GM12892 (cell line): ENCODE measurements around the gene LFNG.
A peak's percentile ranks its signal among the peaks of the same experiment; 100 is the strongest.

ENCODE experiments used
- DNase-seq: peaks from one replicate; pipeline ENCODE4 v3.0.0; 2011; ENCODE audit not compliant: insufficient read length
- FAIRE-seq: peaks from 2 replicates; lab custom pipeline; 2011; peaks lifted over from hg19 to GRCh38; lab: Jason Lieb, UNC
- POLR2A ChIP-seq: IDR thresholded peaks from 2 replicates; pipeline ENCODE4 v1.6.1; 2011; ENCODE audit warnings: low read depth, low read length, control low read depth
- POLR2AphosphoS5 ChIP-seq: IDR thresholded peaks from 2 replicates; pipeline ENCODE4 v1.6.1; 2011; ENCODE audit warnings: low read depth, low read length, control low read depth
- TAF1 ChIP-seq: IDR thresholded peaks from 2 replicates; pipeline ENCODE4 v1.6.1; 2011; ENCODE audit warnings: low read depth, mild to moderate bottlenecking, control low read depth, low read length, borderline replicate concordance

The LFNG gene

DNA sequence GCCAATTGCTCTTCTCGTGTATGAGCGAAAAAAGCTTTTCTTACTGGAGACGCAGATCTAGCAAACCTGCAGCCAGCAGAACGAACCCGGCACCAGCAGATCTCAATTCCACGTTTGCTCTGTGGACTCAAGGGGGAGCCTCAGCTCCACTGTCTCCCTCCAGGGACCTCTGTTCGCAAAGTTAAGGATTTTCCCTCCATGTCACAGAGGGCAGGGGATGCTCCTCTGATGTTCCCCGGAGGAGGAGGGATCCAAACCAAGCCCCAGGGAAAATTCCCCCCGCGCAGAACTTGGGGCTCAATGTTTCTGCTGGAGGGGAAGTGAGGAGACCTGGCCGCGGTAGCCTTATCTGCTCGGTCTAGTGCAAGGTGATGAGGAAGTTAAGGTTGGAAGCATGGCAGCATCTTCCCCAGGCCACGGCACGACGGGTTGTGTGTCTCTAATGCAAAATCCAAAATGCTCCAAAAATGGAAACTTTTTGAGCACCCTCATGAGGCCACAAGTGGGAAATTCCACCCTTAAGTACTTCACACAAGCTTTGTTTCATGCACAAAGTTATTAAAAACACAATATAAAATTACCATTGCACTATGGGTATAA is 48.2 kb downstream of the LFNG start:
- no peak for FAIRE-seq
- no peak for DNase-seq
- TF ChIP-seq TAF1 (no peak), POLR2A (no peak), POLR2AphosphoS5 (no peak)

DNA sequence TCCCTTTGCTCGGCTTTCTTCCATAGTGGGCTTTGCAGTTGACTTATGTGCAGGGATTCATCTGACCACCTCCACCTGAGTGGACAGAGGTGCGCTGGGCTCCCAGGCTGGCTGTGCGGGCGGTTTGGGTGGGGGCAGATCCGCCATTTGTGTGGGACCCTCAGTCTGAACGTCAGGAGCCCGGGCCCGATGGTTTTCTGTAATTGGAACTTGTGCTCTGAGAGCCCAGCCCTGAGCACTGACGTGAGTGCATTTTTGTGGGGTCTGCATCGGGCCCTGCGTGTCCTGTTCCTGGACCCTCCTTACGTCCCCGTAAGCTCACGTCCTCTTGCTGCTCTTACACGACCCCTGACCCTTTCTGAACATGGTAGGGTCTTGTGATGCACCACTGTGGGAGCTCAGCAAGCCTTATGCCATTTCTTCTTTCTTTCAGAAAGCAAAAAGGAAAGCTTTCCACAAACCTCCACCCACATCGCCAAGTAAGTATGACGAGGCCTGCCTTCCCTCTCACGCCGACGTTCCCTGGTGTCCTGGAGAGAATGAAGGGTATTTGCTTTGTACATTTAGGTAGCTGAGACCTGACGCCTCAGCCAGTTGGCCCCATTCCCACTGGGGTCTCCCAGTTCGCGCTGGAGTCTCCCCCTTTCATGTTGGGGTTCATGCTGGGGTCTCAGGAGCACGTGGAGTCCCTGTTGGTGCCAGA is 49.1 kb downstream of the LFNG start:
- DNase-seq: no peak
- FAIRE-seq: no peak
- no peak for TF ChIP-seq TAF1
- no peak for TF ChIP-seq POLR2A
- no peak for TF ChIP-seq POLR2AphosphoS5

- FAIRE-seq (no peak), DNase-seq (no peak)
- TF ChIP-seq POLR2AphosphoS5: no peak
- no peak for TF ChIP-seq POLR2A
- TF ChIP-seq TAF1: no peak
Observed at GRCh38 chr7:2569421-2569820, 49.8 kb downstream of the LFNG start.

- no peak for DNase-seq
- TF ChIP-seq POLR2AphosphoS5 (no peak), POLR2A (no peak), TAF1 (no peak)
- FAIRE-seq: no peak
Observed at GRCh38 chr7:2570021-2570420, 50.4 kb downstream of the LFNG start.

GRCh38 chr7:2571409-2571808 is 51.8 kb downstream of the LFNG start:
- no peak for TF ChIP-seq TAF1
- TF ChIP-seq POLR2A: no peak
- TF ChIP-seq POLR2AphosphoS5: no peak
- no peak for DNase-seq
- no peak for FAIRE-seq

GRCh38 chr7:2572101-2572842 is 52.7 kb downstream of the LFNG start:
- DNase-seq (no peak), FAIRE-seq (no peak)
- TF ChIP-seq POLR2A (no peak), TAF1 (no peak)

GRCh38 chr7:2573761-2574160 is 54.2 kb downstream of the LFNG start:
- FAIRE-seq (peak; percentile 40), DNase-seq (no peak)

DNA sequence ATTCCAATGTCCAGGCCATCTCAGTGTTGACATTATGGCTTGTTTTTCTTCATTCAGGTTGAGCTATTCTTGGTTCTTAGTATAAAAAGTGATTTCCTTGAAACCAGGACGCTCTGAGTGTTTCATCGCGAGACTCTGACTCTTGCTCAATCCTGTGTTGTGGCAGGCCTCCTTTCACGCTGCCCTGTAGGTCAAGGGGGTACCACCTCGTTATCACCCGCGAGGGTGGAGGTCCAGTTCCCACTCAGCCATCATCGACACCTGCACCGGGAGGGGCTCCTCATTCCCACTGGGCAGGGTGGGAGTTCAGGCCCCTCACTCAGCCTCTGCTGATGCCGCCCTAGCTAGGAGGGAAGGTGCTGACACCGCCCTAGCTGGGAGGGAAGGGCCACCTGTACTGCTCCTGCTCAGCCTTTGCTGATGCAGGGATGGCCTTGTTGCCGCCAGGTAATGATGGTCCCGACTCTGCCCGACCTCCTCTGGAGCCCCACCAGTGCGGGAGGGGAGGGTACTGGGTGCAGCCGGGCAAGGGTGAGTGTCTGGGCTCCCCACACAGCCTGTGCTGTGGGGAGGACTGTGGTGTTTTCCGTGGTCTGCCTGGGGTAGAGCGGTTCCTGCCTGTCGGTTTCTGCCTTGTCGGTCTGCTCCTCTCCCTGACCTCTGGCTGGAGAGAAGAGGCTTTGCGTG is 55.6 kb downstream of the LFNG start:
- TF ChIP-seq TAF1 (no peak), POLR2A (no peak), POLR2AphosphoS5 (no peak)
- no peak for FAIRE-seq
- DNase-seq: no peak

More at GRCh38 chr7:2573761-2574160, 54.2 kb downstream of the LFNG start:
- TF ChIP-seq POLR2AphosphoS5 (no peak), TAF1 (no peak)

GRCh38 chr7:2575733-2576340 is 56.3 kb downstream of the LFNG start:
- TF ChIP-seq POLR2A: no peak
- no peak for FAIRE-seq
- no peak for DNase-seq

- no peak for TF ChIP-seq POLR2AphosphoS5
- no peak for TF ChIP-seq POLR2A
- TF ChIP-seq TAF1: no peak
- FAIRE-seq: no peak
- no peak for DNase-seq
Observed at GRCh38 chr7:2576742-2577491, 57.3 kb downstream of the LFNG start.
